GM12878 (cell line): ENCODE measurements around the gene MYL3. TPM values are rescaled to one million over a fixed set of nuclear protein-coding genes. Genes with fewer than 3 reads are reported as not detected.

ENCODE experiments used
- ELK1 ChIP-seq: IDR thresholded peaks from 2 replicates; pipeline ENCODE4 v1.6.1; 2012; ENCODE audit warnings: low read depth, low read length, improper control_type of control experiment
- FOS ChIP-seq: IDR thresholded peaks from 3 replicates; pipeline ENCODE4 v1.6.1; 2011; ENCODE audit warnings: borderline replicate concordance; ENCODE audit not compliant: insufficient read length; ENCODE audit errors: extremely low read depth
- HDAC2 ChIP-seq: fragments of 200-600 bp; sonication (generic); IDR thresholded peaks from 2 replicates; pipeline ENCODE4 v1.6.1; 2017
- MYB ChIP-seq: fragments of 150-350 bp; IDR thresholded peaks from 2 replicates; pipeline ENCODE4 v1.6.1; 2014; ENCODE audit warnings: mild to moderate bottlenecking, low read depth, low read length, borderline replicate concordance
- NR2C2 ChIP-seq: IDR thresholded peaks from 2 replicates; pipeline ENCODE4 v1.6.1; 2011; ENCODE audit warnings: borderline replicate concordance, low read depth; ENCODE audit not compliant: control insufficient read depth, insufficient read length
- RBBP5 ChIP-seq: fragments of 200-600 bp; sonication (generic); conservative IDR thresholded peaks from 2 replicates; pipeline ENCODE4 v1.6.1; 2016
- REST ChIP-seq: IDR thresholded peaks from 2 replicates; pipeline ENCODE4 v1.6.1; 2012; ENCODE audit warnings: mild to moderate bottlenecking, low read depth, low read length
- SREBF2 ChIP-seq: IDR thresholded peaks from 2 replicates; pipeline ENCODE4 v1.6.1; 2012; ENCODE audit warnings: mild to moderate bottlenecking, low read length
- TCF12 ChIP-seq: IDR thresholded peaks from 2 replicates; pipeline ENCODE4 v1.6.1; 2011; ENCODE audit warnings: low read depth, mild to moderate bottlenecking, low read length
- TCF3 ChIP-seq: IDR thresholded peaks from 2 replicates; pipeline ENCODE4 v1.6.1; 2012; ENCODE audit warnings: low read depth, mild to moderate bottlenecking, low read length, borderline replicate concordance; ENCODE audit not compliant: insufficient read depth
- ZNF24 ChIP-seq: fragments of 450-650 bp; IDR thresholded peaks from 2 replicates; pipeline ENCODE4 v1.6.1; 2017; ENCODE audit warnings: antibody characterized with exemption, mild to moderate bottlenecking
- polyA plus RNA-seq, 11 experiments: library from polyadenylated mRNA; depleted of rRNA in 4 of 11; unstranded in 6 of 11; stranded (reverse) in 5 of 11; fragments of >200 nt; fragmentation: Nextera tagmentation in 4 of 11; fragmentation: Illumina TruSeq in 1 of 11; extraction: Ambion mirVana in 4 of 11; extraction: Trizol in 1 of 11; gene quantifications; 1 replicate in 1 of 11; 2 replicates in 10 of 11; pipeline versions ENCODE4 v1.2.1 to v1.2.3, GENCODE V29; 2011 to 2016; ENCODE audit warnings: inconsistent platforms in 2 of 11, missing spikeins in 2 of 11, low read depth in 1 of 11
- total RNA-seq, 4 experiments: library from RNA; depleted of rRNA in 3 of 4; stranded (reverse); fragments of >200 nt in 3 of 4; fragmentation: Illumina TruSeq in 1 of 4; extraction: Trizol in 1 of 4; gene quantifications; 2 replicates each; pipeline versions ENCODE4 v1.2.1 to v1.2.3, GENCODE V29; 2013 to 2021

The MYL3 gene
- total and polyA plus RNA-seq, 10 of the 15 experiments (the other 5 are each of a cell fraction or from before 2014, with no cell fraction given), result 0.40 TPM; not detected in 9

- TF ChIP-seq REST (no peak), ELK1 (no peak), HDAC2 (no peak), MYB (no peak), TCF12 (no peak), RBBP5 (no peak), ZNF24 (no peak), TCF3 (no peak), SREBF2 (no peak), FOS (no peak), NR2C2 (no peak)
These were observed 4.8 kb downstream of the MYL3 start (continued) for GRCh38 chr3:46858456-46858855.
